NCI-H2196 (cell line): ENCODE data around the gene UBL7.

ENCODE experiments used
- DNase-seq: peaks from one replicate; lab custom pipeline; 2025; ENCODE audit not compliant: unreplicated experiment; lab: John Stamatoyannopoulos, UW

The UBL7 gene

GRCh38 chr15:74424901-74425528 is 35.9 kb downstream of the UBL7 start:
- no peak for DNase-seq

- DNase-seq, result no peak
Observed at GRCh38 chr15:74423431-74424257, 37.3 kb downstream of the UBL7 start.

- DNase-seq, result no peak
Observed at GRCh38 chr15:74422652-74423430, 38.1 kb downstream of the UBL7 start.

GRCh38 chr15:74422265-74422651 is 38.7 kb downstream of the UBL7 start:
- DNase-seq, result no peak

GRCh38 chr15:74421302-74422245 is 39.4 kb downstream of the UBL7 start:
- DNase-seq, result no peak

GRCh38 chr15:74420193-74420905 is 40.6 kb downstream of the UBL7 start:
- DNase-seq, result no peak

- no peak for DNase-seq
Observed at GRCh38 chr15:74419432-74419831, 41.5 kb downstream of the UBL7 start.

- no peak for DNase-seq
Observed at GRCh38 chr15:74418575-74419338, 42.2 kb downstream of the UBL7 start.

- DNase-seq, result no peak
Observed at GRCh38 chr15:74417670-74418069, 43.3 kb downstream of the UBL7 start.

GRCh38 chr15:74417225-74417624 is 43.7 kb downstream of the UBL7 start:
- no peak for DNase-seq

- DNase-seq, result no peak
Observed at GRCh38 chr15:74415966-74416916, 44.7 kb downstream of the UBL7 start.

GRCh38 chr15:74414603-74415338 is 46.2 kb downstream of the UBL7 start:
- no peak for DNase-seq

GRCh38 chr15:74414081-74414580 is 46.8 kb downstream of the UBL7 start:
- DNase-seq, result no peak

GRCh38 chr15:74413350-74414080 is 47.4 kb downstream of the UBL7 start:
- no peak for DNase-seq

- no peak for DNase-seq
Observed at GRCh38 chr15:74412159-74412558, 48.8 kb downstream of the UBL7 start.

GRCh38 chr15:74411686-74412085 is 49.3 kb downstream of the UBL7 start:
- no peak for DNase-seq

GRCh38 chr15:74410502-74410901 is 50.5 kb downstream of the UBL7 start:
- no peak for DNase-seq
